ENCODE results near the gene ABCC2.

The ABCC2 gene

GRCh38 chr10:99775850-99776249, 6.6 kb upstream of the ABCC2 start:
- no peak for DNase-seq

GRCh38 chr10:99777918-99778714, 4.3 kb upstream of the ABCC2 start:
- DNase-seq: no peak

GRCh38 chr10:99779335-99779734, 3.1 kb upstream of the ABCC2 start:
- DNase-seq: no peak

- no peak for DNase-seq
Measured at GRCh38 chr10:99781734-99782429, 558 bp upstream of the ABCC2 start.

- no peak for DNase-seq
Measured at GRCh38 chr10:99784016-99784726, 1.7 kb downstream of the ABCC2 start.

GRCh38 chr10:99784727-99785441, 2.4 kb downstream of the ABCC2 start:
- DNase-seq: no peak

DNA sequence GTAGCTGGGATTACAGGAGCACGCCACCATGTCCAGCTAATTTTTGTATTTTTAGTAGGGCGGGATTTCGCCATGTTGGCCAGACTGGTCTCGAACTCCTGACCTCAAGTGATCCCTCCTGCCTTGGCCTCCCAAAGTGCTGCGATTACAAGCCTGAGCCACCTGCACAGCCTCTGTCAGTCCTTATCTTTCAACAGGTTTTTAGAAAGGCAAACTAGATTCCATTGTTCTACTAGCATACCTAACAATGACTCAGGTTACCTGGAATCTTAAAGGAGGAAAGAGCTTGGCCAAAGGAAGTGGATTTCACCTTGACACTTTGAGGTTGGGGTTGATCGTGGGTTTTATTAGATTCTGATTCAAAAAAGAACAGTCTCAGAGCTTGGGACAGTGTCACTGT, 3.2 kb downstream of the ABCC2 start:
- no peak for DNase-seq

DNA sequence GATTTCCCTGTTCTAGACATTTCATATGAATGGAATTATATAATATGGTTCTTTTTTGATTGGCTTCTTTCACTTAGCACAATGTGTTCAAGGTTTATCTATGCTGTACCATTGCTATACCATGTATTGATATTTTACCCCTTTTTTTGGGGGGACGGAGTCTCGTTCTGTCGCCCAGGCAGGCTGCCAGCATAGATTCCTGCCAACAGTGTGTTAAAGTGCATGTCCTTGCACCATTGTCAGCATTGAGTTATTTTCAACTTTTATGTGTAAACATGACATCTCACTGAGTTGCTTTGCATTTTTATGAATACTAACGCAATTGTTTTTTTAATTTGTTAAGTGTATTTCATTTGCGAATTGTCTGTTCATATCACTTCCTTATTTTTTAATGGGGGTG, 4.9 kb downstream of the ABCC2 start:
- DNase-seq: no peak

DNA sequence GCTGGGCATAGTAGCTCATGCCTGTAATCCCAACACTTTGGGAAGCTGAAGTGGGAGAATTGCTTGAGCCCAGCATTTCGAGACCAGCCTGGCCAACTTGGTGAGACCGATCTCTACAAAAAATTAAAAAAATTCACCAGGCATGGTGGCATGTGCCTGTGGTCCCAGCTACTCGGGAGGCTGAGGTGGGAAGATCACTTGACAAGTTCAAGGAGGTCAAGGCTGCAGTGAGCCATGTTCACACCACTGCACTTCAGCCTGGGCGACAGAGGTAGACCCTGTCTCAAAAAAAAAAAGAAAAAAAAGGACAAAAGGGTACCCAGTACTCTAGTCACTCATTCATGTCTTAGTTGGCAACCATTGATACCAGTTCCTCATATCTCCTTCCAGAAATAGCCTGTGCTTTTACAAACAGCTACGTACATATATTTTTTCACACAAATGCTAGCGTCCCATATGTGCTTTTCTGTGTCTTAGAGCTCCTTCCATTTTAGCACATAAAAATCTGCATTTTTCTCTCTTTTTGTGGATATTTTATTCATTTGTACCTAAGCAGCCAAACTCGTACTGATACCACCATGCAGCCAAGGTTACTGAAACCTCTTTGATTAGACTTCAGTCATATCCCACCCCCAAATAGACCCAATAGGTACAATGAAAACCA, 5.5 kb downstream of the ABCC2 start:
- no peak for DNase-seq

DNA sequence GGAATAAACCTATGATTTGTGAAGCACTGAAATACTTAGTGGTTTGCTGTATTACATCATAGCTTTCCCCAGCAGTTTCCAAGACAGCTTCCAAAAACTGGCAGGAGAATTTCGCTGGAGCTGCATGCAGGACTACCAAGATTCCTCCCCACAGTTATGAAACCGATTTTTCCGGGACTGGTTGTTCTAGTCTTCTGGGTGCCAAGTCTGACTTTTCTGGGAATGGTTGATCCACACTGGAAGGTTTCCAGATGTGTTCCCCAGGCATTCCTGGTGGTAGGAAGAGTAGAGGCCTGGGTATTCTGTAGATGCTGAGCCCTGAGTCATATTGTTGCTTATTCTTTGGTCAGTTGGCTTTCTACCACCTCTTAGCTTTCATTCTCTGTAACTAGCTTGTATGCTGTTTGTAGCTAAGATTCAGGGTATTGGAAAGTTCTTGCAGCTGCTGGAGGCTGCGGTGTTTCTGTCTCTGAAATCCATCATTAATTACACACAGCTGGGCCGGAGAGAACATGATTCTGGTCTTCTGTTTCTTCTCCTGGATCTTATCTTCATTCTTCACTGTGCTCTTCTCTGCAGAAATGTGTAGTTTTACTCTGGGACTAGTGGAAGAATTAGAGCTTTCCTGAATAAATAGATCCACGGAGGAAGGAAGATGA, 6.3 kb downstream of the ABCC2 start:
- DNase-seq: no peak

DNA sequence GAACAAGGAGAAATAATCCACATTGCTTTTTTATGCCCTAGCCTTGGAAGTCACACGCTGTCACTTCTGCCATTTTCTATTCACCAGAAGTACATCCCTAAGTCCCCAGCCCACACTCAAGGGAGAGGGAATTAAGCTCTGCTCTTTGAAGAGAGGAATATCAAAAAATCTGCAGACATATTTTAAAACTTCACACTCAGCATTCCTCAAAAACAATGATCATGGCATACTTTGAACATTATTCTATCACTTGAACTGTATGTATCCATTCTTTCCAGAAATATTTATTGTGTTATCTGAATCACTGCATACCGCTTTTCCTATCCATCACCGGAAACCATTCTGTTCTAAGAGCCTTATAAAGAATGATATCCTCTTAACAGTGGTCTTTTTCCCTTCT, 9.4 kb downstream of the ABCC2 start:
- DNase-seq: no peak

DNA sequence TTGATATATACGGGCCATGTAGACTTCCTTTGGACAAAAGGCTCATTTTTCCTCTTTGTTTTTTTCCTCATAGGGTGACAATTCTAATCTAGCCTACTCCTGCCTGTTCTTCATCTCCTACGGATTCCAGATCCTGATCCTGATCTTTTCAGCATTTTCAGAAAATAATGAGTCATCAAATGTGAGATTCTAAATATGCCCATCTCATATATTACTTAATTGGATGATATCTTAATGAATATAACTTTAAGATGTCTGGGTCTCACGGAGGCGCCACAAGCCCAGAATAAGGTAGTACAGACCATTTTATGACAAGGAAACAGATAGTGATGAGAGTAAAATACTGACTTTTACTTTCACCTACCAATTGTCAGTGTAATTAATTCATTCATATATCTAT, 11.4 kb downstream of the ABCC2 start:
- no peak for DNase-seq

DNA sequence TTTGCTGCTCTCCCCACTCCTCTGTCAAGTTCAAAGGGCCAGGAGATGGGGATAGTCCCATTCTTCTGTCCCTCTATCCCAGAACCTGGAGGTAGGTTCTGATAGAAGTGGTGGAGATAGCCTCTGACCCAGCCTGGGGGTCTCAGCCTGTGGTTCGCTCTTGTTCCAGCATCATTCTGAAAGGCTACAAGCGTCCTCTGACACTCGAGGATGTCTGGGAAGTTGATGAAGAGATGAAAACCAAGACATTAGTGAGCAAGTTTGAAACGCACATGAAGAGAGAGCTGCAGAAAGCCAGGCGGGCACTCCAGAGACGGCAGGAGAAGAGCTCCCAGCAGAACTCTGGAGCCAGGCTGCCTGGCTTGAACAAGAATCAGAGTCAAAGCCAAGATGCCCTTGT, 14.5 kb downstream of the ABCC2 start:
- no peak for DNase-seq

- DNase-seq: no peak
Measured at GRCh38 chr10:99798031-99798430, 15.6 kb downstream of the ABCC2 start.

DNA sequence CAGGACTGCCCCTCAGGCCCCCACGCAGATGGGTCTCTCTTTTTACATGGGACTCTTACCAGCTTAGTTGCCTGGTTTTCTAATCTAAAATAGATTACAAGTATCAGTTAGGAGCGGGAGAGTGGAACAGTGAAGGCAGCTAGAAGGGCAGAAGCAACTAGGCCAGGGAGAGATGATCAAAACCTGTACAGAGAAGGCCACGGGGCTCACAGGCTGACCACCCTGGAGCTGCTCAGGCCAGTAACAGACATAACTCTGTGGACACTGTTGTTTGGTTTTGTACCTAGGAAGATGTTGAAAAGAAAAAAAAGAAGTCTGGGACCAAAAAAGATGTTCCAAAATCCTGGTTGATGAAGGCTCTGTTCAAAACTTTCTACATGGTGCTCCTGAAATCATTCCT, 16.5 kb downstream of the ABCC2 start:
- no peak for DNase-seq

DNA sequence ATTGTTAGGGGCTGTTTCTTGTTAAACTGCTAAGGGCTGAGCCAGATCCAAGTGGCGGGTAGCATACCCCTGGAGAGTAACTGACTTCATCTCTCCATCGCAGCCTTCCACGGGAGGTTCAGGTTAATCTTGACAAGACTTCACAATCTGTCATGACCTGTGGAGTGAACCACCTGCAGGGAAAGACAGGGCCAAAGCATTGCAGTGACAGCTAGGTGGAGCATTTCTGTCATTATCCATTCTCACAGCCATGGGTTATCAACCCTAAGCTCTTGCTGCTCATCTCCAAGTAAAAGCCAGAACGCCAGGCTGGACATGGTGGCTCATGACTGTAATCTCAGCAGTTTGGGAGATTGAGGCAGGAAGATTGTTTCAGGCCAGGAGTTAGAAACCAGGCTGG, 17.2 kb downstream of the ABCC2 start:
- no peak for DNase-seq

- no peak for DNase-seq
Measured at GRCh38 chr10:99804471-99804870, 22.0 kb downstream of the ABCC2 start.

DNA sequence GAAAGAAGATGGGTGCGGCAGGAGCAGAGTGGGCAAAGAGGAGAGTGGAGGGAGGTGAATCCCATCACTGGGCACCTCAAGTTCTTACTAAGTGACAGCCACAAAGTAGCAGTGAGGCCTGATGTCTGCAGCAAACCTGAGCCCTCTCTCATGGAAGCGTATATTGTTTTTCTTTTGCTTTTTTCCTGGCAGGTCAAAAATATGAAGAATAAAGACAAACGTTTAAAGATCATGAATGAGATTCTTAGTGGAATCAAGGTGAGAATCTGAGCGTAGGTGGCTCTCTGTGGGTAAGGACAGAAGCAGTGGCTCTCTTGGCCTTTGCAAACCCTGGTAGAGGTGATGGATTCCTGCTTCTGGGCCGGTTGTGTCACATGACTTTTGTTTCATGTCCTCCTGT, 22.8 kb downstream of the ABCC2 start:
- DNase-seq: no peak

DNA sequence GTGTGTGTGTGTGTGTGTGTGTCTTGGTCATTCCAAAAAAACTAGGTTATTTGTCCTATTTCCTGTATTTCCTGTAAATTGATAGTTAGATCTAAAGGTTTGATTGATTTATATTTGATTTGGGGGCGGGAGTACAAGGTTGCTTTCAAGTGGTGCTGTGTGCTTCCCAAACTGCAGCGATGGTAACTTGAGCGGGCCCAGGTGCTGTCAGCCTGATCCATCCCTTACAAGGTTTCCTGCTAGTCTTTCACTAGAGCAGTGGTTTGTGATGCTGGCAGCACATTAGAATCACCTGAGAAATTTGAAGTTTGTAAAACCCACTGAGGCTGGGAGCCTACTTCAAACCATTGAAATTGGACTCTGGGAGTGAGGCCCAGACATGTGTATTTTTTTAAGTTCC, 23.7 kb downstream of the ABCC2 start:
- no peak for DNase-seq

DNA sequence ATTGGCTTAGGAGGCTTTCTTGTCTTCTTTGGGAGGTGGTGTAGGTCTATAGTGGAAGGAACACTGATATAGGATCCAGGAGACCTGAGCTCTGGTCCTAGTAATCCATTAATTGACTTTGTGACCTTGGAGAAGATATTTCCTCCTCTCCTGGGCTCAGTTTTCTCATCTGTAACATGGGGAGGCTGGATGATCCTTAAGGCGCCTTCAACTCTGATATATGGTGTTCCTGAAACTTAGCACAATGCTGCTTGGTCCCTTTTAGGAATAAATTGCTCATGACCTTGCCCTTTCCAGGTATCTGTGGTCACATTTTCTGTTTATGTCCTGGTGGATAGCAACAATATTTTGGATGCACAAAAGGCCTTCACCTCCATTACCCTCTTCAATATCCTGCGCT, 25.3 kb downstream of the ABCC2 start:
- DNase-seq: no peak

DNA sequence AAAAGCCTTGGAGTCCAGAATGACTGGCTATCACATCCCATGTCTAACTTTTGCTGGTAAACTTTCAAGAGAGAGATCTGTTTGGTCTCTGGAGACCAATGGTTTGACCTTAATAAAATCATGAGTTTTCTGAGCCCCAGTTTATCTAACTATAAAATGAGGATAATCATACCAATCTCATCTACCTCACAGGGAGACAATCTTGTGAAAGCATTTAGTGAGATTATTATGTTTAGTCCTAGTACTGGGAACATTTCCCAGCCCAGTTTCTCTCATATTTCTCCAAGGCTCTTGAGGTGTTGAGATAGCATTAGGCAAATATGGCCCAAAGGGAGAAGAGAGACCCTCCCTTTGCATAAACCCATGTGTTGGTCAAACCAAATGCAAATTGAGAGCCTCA, 25.8 kb downstream of the ABCC2 start:
- DNase-seq: no peak

DNA sequence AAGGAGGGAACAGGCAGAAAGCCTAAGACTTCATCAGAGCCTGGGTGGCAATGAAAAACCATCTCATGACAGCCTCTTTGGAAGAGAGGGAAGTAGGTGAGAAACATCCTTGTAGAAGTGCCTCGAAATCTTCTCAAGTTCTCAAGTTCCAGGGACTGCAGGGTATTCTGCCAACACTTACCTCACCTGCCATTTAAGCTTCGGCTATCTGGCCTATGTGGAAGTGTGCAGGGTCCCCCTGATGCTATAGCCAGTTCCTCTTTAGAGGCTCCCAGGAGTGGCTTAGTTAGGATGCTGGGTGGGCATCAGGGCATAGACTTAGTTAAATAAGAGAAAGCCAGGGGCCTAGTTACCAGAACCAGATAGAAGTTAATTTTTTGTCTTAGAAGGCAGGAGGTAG, 27.0 kb downstream of the ABCC2 start:
- DNase-seq: no peak

All from effector CD8-positive, alpha-beta T cell (primary cell).